HG02759 (cell line): ENCODE measurements around the gene ABCG4.
"Not testable (repeated sequence)": the region's sequence is repeated elsewhere in the genome, so short reads cannot be mapped to it uniquely, and the experiment has no call there.

Experiments
- ATAC-seq: cut with Tn5 transposase; IDR thresholded peaks from one replicate; pipeline ENCODE4 v1.9.1; 2021; ENCODE audit warnings: mild to moderate bottlenecking, moderate library complexity; ENCODE audit not compliant: unreplicated experiment

ABCG4 gene

GRCh38 chr11:119152604-119153003 is 3.8 kb downstream of the ABCG4 start:
- ATAC-seq: no peak

DNA sequence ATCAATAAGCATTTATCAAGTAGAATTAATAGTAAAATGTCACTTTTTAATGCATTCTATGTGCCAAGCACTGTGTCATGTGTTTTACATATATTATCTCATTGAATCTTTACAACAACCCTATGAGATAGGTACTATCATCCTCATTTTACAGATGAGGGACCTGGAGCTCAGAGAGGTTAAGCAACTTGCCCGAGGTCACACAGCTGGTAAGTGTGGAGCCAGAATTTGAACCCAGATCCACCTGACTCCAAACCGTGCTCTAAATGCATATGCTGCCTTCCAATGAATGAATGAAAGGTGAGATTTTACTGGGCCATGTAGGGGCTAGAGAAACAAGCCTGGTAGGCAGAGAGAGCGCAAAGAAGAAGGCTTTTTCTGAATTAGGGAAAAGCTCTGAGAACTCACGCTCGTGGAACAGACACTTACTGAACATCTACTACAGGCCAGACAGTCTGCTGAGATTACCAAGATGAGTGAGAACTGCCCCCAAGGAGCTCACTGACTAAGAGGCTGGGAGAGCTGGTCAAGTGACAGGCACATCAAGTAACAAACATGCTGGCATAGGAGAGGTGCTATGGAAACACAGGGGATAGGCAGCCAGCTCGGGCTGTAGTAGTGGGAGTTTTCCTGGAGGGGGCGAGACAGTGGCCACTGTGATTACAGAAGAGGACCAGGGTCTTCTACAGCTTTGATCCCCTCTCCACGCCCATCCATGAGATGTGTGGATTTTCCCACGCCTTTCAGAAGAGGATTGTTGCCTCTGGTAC is 4.4 kb downstream of the ABCG4 start:
- no peak for ATAC-seq

GRCh38 chr11:119154178-119154577 is 5.3 kb downstream of the ABCG4 start:
- no peak for ATAC-seq

GRCh38 chr11:119155733-119156492 is 7.1 kb downstream of the ABCG4 start:
- ATAC-seq: no peak

DNA sequence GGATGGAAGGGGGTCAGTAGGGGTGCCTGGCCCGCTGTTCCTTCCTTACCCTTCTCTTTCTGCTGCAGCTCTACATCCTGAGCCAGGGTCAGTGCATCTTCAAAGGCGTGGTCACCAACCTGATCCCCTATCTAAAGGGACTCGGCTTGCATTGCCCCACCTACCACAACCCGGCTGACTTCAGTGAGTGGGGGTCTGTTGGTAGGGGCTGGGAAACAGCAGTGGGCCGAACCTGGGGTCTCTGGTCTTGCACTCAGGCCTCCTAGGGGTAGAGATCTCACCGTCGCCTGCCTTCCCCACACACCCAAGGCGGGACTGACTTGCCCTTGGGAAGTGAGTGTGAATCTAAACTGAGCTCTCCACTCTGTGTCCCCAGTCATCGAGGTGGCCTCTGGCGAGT is 7.6 kb downstream of the ABCG4 start:
- ATAC-seq: no peak

GRCh38 chr11:119157063-119157462 is 8.2 kb downstream of the ABCG4 start:
- no peak for ATAC-seq

DNA sequence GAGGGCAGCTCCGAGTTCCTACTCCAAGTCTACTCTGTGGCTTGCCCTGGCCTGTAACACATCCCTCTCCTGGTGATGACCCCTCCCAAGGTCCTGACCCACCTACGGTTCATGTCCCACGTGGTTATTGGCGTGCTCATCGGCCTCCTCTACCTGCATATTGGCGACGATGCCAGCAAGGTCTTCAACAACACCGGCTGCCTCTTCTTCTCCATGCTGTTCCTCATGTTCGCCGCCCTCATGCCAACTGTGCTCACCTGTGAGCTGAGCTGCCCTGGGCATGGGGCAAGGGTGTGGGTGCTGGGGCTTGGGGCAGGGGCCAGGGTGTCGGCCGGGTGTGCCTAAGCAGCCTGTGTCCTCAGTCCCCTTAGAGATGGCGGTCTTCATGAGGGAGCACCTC is 9.6 kb downstream of the ABCG4 start:
- no peak for ATAC-seq

GRCh38 chr11:119160151-119160550 is 11.3 kb downstream of the ABCG4 start:
- ATAC-seq: no peak

DNA sequence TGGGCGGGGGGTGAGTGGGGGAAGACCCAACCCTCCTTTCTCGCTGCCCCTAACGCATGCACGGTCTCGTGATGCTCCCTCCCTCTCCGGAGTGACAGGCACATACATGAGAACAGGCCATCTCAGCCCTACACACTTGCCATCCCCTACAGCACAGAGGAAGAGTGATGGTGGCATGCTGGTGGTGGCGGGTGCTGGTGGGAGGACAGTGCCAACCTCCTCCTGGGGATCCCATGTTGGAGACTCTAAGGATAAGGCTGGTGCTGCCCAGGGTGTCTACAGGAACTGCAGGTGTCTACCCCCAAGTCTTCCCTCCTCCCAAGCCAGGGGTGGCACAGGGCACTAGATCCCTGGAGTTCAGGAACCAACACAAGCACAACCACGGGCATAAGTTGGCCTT is 13.0 kb downstream of the ABCG4 start:
- no peak for ATAC-seq

GRCh38 chr11:119166368-119167076 is 17.7 kb downstream of the ABCG4 start:
- ATAC-seq: no peak

DNA sequence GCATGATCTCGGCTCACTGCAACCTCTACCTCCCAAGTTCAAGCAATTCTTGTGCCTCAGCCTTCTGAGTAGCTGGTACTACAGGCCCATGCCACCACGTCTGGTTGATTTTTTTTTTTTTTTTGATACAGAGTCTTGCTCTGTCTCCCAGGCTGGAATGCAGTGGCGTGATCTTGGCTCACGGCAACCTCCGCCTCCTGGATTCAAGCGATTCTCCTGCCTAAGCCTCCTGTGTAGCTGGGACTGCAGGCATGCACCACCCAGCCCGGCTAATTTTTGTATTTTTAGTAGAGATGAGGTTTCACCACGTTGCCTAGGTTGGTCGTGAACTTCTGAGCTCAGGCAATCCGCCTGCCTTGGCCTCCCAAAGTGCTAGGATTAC is 18.2 kb downstream of the ABCG4 start:
- ATAC-seq: not testable (repeated sequence)

DNA sequence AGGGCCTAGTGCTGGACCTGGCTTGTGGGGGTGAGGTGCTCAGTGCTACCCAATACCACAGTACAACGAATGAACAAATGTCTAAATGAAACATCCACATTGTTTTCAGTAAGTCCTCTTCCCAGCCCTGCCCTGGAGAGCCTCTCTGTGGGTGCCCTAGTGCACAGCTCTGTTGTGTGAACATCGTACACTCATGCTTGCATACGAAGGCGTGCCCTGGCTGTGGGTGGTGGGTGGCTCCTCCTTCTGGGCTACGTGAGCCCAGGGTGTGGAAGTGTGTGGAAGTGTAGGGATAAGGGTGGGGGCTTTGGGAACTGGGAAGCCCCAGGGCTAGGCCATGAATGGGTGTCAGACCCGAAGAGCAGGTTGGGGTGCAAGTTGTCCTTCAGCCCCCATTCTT is 19.1 kb downstream of the ABCG4 start:
- ATAC-seq: no peak

- peak; percentile 92 for ATAC-seq
Measured at GRCh38 chr11:119168471-119169281, 19.8 kb downstream of the ABCG4 start, which contains the start of gene NLRX1. TSS of gene NLRX1 (plus strand) at chr11:119168725. CDS start at chr11:119171404, 2,679 bp downstream.

GRCh38 chr11:119169282-119169719 is 20.4 kb downstream of the ABCG4 start:
- peak; percentile 22 for ATAC-seq

- ATAC-seq: no peak
Measured at GRCh38 chr11:119172513-119172912, 23.7 kb downstream of the ABCG4 start.

DNA sequence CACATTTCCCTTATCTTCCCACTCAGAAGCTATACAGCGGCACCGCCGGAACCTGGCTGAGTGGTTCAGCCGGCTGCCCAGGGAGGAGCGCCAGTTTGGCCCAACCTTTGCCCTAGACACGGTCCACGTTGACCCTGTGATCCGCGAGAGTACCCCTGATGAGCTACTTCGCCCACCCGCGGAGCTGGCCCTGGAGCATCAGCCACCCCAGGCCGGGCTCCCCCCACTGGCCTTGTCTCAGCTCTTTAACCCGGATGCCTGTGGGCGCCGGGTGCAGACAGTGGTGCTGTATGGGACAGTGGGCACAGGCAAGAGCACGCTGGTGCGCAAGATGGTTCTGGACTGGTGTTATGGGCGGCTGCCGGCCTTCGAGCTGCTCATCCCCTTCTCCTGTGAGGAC is 24.6 kb downstream of the ABCG4 start:
- no peak for ATAC-seq

DNA sequence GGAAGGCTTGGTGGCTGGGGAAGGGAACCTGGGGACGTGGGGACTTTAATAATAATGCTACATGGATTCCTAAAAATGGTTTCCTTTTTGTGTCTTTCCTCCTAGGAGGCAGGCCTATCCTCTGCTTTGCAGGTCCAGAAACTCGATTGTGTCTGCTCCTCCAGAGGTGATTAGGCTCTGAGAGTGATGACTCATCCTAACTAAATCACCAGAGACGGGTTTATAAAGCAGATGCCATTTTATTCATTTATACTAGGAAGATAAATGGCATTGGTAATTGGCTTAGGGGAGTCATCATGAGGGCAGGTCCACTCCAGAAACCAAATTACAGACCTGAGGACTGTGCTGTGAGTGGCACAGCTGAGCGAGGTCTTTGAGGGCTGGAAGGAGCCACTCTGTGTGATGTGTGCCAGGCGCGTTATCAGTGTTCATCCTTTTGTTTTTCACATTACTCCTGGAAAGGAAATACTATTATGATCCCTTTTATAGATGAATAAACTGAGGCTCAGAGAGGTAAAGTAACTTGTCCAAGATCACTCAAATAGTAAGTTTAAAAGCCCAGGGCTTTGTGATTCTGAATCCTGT is 26.7 kb downstream of the ABCG4 start:
- no peak for ATAC-seq

DNA sequence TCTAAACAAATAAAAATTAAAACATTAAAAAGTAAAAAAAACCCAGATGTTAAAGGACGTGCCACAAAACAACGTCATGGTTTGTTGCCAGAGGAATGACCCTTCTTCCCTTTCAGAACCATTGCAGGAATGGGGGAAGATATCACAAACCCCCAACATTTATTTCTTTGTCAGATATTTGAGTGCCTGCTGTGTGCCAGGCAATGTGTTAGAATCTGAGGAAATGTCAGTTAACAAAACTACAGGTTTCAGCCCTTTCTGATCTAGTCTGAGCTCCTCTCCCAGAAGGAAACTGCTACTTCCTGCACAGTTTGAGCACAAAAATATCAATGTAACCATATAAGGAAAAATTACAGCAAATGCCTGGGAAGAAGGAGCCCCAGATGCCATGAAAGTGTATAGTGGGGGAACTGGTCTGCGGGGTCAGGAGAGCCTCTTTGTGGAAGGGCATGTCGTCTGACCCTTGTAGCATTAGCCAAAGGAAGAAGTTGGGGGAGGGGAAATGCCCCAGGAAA is 29.4 kb downstream of the ABCG4 start:
- ATAC-seq: no peak

- no peak for ATAC-seq
Measured at GRCh38 chr11:119179342-119179741, 30.5 kb downstream of the ABCG4 start.

DNA sequence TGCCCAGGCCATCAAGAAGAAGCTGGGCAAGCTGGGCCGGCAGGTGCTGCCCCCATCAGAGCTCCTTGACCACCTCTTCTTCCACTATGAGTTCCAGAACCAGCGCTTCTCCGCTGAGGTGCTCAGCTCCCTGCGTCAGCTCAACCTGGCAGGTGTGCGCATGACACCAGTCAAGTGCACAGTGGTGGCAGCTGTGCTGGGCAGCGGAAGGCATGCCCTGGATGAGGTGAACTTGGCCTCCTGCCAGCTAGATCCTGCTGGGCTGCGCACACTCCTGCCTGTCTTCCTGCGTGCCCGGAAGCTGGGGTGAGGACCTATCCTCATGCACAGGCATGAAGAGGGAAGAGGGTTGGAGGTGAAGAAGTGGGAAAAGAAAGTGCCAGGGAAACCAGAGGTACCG is 31.1 kb downstream of the ABCG4 start:
- ATAC-seq: no peak
